ENCODE data around the gene POU2F2.

Gene POU2F2

DNA sequence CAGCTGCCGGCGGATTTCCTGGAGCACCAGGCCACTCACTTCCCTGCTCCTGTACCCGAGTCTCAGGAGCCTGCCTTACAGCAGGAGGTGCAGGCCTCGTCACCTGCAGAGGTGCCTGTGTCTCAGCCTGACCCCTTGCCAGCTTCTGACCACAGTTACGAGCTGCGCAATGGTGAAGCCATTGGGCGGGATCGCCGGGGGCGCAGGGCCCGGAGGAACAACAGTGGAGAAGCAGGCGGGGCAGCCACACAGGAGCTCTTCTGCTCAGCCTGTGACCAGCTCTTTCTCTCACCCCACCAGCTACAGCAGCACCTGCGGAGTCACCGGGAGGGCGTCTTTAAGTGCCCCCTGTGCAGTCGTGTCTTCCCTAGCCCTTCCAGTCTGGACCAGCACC lies 53.0 kb downstream of the POU2F2 start:
- DNase-seq: no peak

DNA sequence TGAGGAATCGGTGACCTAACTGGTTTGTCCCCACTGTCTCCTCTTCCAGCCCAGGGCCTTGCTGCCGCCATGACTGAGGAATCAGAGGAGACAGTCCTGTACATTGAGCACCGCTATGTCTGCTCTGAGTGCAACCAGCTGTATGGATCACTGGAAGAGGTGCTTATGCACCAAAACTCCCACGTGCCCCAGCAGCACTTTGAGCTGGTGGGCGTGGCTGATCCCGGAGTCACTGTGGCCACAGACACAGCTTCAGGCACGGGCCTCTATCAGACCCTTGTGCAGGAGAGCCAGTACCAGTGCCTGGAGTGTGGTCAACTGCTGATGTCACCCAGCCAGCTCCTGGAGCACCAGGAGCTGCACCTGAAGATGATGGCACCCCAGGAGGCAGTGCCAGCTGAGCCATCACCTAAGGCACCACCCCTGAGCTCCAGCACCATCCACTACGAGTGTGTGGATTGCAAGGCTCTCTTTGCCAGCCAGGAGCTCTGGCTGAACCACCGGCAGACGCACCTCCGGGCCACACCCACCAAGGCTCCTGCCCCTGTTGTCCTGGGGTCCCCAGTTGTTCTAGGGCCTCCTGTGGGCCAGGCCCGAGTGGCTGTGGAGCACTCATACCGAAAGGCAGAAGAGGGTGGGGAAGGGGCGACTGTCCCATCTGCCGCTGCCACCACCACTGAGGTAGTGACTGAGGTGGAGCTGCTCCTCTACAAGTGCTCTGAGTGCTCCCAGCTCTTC lies 53.5 kb downstream of the POU2F2 start:
- DNase-seq: no peak

DNA sequence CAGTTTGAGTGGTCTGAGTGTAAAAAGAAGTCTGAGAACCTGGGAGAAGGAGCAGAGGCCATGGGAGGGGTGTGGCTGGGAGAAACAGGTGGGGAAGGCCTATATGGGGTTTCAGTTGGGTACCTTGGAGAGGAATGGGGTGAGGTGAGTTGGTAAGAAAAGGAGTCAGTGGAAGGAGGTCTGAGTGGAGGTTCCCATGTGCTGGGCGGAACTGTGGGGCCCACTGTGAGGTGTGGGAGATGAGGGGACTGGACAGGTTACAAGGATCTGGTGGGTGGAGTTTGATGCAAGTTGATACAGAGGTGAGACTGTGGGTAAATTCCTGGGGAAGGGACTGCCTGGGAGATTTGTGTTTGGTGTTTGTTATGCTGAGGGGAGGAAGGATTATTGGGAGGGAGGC lies 54.2 kb downstream of the POU2F2 start:
- DNase-seq: no peak

DNA sequence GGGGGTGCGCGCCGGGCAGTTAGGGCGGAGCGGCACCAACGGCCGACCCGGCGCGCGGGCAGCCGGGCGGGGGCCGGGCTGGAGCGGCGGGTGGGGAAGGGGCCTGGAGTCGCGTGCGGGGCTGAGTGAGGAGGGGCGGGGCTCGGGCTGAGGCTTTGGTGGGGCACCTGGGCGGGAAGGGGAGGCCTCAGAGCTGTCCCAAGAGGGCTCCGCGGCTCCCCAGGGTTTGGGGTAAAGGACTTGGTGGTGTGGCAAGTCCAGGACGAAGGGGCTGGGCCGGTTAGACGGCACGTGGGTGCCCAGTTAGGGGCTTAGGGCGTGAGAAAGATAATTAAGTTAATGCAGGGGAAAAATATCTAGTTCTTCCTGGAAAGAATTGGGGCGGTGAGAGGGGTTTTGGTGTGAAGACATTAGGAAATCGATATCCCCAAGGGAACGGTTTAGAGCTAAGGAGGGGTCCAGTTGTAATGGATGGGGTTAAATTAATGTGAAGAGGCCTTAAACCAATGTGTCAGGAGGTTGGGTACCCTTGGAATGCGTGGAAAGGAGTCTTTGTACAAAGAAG lies 55.8 kb downstream of the POU2F2 start:
- DNase-seq: no peak

DNA sequence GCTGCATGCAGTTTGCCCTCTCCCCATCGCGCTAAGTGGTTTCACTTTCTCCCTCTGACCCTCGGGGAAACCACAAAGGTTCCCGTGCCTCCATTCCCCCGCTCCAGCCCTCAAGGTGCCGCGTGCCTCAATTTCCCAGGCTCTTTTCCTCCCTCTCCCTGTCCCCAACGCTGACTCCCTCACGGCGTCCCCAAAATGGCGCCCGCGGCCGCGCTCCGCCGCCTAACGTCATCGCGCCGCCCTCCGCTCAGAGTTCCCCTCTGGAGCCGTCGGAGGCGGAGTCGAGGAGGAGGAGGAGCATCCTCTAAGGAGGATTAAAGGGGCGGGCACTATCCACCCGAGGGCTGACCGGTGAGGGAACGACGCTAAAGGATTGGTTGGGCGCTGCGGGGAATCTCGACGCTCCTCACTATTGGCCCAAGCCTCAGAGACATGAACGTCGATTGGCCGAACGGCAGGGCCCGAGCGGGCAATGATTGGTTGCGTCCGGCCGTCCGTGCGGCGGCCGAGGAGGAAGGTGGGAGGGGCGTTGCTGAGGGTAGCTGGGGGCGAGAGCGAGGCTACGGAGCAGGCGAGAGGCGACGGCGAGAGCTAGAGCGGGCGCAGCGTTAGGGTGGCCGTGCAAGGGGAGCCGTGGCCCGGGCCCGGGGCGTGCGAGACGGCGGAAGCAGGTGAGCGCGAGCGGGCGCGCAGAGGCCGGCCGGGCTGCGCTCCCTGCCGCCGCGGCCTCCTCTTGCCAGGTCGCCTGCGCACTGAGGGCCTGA lies 56.4 kb downstream of the POU2F2 start, which contains the start of gene ZNF574:
TSS of gene ZNF574 (plus strand) at position 551 of the 764 bp plus-strand sequence. CDS start 2,441 bp downstream, outside the sequence.
- DNase-seq: peak; percentile 100

DNA sequence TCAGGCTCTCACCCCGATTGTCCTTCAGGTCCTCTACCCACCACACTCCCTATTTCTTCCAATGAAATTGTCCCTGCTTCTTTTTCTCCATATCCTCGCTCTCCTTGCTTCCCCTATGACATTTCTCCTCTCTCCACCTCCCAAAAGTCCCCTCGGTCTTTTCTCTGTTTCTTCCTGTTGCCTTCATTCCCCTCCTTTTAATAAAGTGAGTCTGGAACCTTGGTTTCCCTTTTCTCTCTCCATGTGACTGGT lies 57.0 kb downstream of the POU2F2 start:
- DNase-seq: no peak

DNA sequence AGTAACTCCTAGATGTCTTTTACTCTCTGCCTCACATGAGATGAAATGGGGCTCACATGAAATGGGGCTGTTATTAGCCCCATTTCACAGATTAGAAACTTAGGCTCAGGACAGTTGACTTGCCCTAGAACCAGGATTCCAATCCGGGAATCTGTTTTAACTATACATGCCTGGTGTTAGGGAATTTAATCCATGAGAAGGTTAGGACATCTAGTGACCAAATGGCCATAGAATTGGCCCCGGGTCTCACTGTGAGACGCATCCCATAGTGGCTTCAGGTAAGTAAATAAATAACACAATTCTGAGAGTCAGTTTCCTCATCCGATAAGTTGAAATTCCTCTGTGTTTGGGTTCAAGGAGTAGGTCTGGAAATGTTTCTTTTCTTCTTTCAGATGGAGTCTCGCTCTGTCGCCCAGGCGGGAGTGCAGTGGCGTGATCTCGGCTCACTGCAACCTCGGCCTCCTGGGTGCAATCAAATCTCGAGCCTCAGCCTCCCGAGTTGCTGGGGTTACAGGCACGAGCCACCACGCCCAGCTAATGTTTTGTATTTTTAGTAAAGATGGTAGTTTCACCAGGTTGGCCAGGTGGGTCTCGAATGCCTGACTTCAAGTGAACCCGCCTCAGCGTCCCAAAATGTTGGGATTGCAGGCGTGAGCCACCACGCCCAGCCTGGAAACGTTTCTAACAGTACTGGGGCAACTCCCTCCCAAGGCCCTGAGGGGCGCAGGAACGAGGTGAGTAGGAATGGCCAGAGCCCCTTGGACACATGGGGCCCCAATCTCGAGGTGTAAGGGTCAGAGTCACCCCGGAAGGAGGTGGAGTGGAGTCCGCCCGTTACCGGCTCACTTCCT lies 57.5 kb downstream of the POU2F2 start:
- peak; percentile 11 for DNase-seq

DNA sequence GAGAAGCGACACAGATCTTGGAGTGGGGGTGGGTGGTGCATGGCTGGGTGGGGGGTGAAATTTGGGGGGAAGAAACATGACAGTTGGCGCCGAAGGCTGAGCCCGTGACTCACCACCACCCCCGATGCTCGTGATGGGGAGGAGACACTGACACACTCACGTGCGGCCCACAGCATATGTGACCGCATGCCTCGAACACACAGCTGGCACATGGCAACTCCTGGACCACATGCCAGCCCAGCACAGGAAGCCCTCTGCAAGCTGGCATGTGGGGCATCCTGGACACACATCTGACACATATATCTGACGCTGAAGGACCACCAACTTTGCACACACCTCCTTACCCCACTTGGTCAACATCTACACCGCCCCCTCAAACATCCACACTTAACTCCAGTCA lies 61.0 kb downstream of the POU2F2 start:
- DNase-seq: no peak

DNA sequence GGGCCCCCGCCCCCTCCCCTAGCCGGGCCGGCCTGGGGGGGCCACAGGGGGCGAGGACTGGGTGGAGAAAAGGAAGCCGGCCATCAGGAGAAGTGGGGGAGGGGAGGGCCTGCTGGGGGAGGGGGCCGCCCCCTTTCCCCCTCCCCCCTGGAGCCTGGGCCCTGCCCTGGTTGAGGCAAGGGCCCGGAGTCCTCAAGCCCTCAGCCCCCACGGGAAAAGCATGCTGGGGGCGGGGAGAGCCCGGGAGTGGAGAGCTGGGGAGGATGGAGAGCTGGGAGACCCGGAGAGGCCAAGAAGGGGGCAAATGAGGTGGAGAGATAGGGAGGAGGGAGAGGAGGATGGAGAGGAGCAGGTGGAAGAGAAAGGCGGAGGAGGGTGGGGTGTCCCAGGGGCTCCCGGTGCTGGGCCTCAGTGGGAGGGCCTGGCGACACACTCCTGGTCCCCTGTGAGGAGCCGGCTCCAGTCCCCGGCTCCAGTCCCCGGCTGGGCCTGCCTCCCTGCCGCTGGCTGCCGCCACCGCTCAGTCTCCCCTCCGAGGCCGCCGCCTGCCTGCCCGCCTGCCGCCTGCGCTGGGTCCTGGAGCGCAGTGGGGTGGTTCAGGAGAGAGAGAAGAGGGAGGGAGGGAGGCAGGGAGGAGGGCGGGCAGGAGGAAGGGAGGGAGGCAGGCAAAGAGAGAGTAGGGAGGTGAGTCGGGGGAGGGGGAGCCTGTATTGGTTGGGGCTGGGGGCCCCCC lies 62.5 kb downstream of the POU2F2 start, which contains the start of gene GRIK5:
TSS of gene GRIK5 (minus strand) at position 588 of the 733 bp plus-strand sequence. CDS start 4,436 bp downstream, outside the sequence.
- no peak for DNase-seq

DNA sequence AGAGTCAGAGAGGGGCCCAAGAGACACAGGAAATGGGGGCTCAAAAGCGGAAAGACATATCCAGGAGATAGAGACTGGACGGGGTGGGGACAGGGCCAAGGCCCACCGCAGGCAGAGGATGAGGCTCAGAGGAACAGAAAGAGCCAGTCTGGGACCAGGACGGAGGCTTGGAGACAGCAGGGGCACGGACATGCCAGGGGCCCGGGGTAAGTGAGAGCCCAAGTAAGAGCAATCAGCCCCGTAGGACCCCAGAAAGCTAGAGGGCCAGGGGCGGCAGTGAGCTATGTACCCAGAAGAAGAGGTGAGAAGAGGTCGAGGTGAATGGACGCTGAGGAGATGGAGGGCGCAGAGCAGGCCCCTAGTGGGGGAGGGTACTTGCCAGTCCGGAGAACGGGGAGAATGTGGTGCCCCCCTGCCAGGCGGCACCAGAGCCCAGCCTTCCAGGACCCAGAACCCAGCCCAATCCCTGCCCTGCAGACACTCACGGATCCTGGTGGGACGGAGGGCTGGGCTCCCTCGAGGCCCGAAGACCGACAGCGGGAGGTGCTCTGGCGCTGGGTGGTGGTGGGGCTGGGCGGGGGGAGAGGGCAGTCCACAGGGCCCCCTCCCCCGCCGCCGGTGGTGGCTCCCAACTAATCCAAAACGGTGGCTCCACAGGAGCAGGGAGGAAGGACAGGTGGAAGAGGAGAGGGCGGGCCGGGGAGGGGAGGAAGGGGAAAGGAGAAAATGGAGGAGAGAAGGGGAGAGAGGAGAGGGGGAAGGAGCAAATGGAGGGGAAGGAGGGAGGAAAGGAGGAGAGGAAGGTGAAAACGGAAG lies 63.3 kb downstream of the POU2F2 start:
- no peak for DNase-seq

DNA sequence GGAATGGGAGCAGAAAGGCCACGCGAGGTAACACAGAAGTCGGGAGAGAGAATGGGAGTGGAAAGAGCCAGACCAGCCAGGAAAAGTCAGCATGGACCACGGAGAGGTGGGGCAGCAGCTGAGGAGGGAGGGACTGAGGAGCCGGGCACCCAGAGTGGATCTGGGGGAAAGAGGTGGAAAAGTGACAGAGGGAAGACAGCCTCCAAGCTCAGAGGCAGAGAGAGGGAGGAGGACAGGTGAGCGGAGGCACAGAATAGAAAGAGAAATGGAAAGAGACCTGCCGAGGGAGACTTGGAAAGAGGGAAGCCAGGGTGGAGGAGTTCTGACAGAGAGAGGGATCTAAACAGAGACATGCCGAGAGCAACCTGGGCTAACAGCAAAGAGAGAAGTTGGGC lies 63.9 kb downstream of the POU2F2 start:
- DNase-seq: no peak

DNA sequence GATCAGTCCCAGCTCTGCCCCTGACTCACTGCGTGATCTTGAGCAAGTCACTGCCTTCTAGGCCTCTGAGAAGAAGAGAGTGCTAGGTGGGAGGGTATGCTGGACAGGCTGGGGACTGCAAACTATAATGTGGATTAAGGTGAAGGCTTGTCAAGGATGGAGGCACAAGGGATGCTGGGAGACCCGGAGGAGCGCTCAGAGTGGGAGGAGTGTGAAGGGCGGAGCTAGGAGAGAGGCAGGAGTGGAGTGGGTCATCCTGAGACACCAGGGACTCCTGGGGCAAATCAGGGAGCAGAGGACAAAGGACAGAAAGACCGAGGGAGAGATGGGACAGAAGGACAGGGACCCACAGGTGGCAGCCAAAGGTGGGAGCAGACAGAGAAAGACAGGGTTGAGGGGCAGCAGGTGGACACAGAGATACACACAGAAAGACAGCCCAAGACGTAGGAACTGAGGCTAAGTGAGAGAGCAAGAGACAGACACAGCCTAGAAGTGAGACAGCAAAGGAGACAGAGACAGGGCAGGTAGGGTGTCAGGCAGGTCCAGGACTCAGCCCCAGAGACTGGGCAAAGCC lies 64.8 kb downstream of the POU2F2 start:
- DNase-seq: no peak

DNA sequence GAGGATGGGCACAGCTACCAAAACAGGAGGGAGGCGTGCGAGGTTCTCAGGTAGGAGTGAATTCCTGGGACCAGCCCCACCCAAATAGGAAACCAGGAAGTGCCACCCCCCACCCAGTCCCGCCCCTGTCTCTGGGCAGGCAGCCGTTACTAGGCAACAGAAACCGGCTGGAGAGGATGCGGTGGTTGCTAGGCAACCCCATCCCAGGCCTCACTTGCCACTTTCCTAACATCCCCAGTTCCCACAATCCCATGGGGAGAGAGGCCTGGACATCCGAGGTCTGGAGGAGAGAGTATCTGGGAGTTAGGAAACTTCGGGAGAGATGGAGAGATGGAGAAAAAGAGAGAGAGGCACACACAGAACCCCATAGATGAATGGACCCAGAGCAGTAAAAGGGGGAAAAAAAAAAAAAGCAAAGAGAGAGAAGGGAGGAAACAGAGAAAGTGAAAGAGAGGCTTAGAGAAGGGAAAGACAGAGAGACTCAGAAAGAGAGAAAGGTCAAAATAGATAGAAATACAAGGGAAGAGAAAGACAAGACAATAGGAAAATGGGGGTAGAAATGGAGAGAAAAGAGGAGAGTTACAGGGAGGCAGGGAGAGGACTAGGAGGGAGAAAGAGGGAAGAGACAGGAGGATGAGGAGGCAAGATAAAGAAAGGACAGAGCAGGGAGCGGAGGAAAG lies 66.0 kb downstream of the POU2F2 start:
- DNase-seq: peak; percentile 37

DNA sequence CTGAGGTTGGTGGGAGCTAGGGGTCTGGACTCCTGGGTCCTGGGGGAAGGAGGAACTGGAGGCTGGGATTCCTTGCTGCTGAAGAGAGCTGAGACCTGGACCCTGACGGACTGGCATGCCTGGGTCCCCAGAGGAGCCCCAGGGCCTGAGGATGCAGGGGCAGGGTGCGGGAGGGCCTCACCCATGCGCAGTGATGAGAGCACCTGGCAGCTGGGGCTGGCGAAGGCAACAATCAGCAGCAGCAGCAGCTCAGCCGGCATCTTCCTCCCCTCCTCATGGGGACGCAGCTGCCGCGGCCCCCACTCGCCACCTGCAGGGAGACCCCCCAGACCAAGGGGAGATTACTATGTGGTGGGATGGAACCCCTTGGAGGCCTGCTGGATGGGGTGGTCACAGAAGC lies 66.7 kb downstream of the POU2F2 start:
- DNase-seq: no peak

DNA sequence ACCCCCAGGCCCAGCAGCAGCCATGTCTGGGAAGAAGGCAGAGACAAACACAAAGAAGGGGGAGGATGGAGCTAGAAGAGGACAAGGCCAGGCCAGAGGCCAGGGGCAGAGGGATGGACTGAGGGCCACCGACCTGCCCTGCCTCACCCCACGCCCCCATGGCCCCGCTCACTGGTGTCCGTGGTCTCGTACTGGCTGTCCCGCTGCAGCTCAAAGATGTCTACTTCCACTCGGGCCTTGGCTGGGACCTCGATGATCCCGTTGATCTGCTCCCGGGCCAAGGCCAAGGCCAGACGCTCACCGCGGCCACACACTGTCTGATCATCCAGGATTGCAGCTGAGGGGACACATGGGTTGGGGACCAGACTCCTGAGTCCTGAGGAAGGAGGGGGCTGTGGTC lies 67.2 kb downstream of the POU2F2 start:
- no peak for DNase-seq

DNA sequence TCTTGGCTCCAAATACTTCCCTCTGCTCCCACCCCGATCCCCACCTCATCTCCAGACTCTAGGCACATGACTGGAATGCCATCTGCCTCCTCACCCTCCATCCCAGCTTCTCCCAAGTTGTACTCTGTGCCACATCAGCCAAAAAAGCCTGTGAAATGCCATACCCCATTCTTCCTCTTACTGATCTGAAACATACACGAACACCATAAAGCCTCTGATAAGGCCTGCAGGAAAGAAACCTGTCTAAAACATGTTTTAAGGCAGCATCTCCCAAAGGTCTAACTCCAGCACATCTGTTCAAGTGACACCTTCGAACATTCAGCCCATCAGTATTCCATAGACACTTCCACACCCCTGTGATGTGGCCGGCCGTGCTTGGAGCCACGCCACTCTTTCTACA lies 67.8 kb downstream of the POU2F2 start:
- no peak for DNase-seq

DNA sequence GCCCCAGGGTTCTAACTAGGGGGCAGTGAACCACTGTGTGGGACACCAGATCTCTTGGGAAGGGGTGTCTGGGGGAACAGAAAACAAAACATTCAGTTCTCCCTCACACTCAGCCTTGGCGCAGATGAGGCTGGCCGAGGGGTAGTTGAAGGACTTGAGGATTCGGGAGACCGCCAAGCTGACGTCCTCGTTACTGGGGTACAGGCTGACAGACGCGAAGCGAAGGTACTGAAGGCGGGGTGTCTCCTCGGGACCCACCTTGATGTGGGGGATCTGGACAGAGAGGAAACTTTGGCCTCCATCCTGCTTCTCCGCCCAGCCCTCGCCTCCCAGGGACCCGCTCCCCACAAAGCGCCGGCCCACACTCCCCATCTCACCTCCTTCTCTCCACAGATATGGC lies 69.9 kb downstream of the POU2F2 start:
- no peak for DNase-seq

DNA sequence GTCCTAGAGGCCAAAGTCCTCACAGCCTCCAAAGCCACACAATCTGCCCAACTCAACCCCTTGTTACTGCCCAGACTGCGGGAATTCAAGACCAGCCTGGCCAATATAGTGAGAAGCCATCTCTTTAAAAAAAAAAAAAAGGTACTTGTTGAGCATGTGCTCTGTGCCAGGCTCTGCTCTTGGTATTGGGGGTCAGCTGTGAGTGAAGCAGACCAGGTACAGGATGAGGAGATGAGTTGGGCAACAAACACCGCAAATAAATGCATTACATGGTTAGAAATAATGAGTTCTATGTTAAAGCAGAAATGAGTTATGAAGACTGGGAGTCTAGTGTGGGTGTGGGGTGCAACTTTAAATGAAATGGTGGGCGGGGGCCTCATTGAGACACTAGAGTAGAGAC lies 72.1 kb downstream of the POU2F2 start:
- DNase-seq: no peak

DNA sequence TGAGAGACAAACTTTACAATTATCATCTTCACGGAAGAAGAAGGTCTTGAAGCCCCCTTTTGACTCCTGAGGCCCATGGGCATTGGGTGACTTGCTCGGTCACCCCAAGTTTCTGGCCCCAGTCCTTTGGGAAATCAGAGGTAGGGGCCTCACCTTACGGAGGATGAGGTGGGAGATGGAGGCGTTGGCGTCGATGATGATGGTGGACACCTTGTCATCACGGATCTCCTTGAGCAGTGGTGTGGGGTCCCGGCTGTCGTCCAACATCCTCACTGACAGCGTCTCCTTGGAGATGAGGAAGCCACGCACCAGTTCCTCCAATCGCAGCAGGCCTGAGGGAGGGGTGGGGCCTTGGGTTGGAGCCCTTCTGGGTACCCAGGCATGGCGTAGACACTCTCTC lies 73.0 kb downstream of the POU2F2 start:
- no peak for DNase-seq

DNA sequence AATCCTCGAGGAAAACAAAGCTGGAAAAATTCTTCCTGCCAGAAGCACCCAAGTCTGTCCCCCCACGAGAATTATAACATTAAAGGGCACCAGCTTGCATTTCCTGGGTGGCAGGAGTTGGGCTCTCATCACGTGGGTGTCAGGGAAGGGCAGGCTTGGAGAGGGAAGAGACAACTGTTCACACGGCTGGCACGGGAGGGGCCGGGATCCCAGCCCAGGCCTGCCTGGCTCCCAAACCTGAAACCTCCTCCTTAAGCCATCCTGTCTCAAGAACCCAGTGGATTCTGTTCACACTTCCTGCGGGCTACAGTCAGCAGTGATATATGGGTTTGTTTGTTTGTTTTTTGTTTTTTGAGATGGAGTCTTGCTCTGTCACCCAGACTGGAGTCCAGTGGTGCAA lies 74.4 kb downstream of the POU2F2 start:
- DNase-seq: no peak

DNA sequence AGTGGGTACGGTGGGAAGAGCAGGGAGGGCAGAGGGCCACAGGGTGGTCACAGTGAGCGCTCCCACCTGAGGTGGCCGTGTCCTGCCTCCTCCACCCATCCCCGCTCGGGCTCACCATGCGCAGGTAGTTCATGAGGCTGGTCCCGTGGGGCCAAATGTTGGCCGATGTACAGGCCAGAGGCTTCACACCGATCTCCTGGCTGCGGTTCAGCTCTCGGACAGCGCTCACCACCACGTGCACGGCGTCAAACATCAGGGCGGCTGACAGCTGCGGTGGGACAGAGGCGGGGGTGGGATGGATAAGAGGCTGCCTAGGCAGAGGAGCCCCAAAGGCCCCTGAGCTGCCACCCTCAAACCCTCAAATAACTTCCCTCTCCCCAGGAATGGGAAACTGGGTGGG lies 78.0 kb downstream of the POU2F2 start:
- no peak for DNase-seq
